Vagina (tissue), 2 donors: ENCODE measurements around the gene FOXP4.

Source experiments
- CTCF ChIP-seq, 3 experiments: fragments of 450-650 bp in 2 of 3; fragments of 200-600 bp in 1 of 3; sonication (generic) in 1 of 3; IDR thresholded peaks; one replicate each; pipeline ENCODE4 v1.5.1; 2017 to 2019; ENCODE audit warnings: antibody characterized with exemption in 3 of 3, mild to moderate bottlenecking in 2 of 3, moderate library complexity in 2 of 3
- POLR2A ChIP-seq, 2 donors: fragments of 450-650 bp; IDR thresholded peaks; one replicate each; pipeline ENCODE4 v1.6.1; 2017; ENCODE audit warnings: antibody characterized with exemption in 2 of 2, mild to moderate bottlenecking in 2 of 2, moderate library complexity in 2 of 2

- TF ChIP-seq CTCF (IDR thresholded peaks at IDR 0.05) (no peak), POLR2A (IDR thresholded peaks at IDR 0.05) (no peak)
Observed at GRCh38 chr6:41643899-41644269, 97.7 kb downstream of the FOXP4 start.
